IPS-18c (cell line): ENCODE data around the gene SYT6.

Source experiments
- H3K4me3 ChIP-seq: 2 replicates; pipeline ENCODE4 v1.7.0; 2013; ENCODE audit warnings: low read depth, mild to moderate bottlenecking, low read length, moderate library complexity; ENCODE audit not compliant: insufficient read depth
- H3K9me3 ChIP-seq: one replicate; pipeline ENCODE4 v1.6.1; 2013; ENCODE audit warnings: mild to moderate bottlenecking, low read length, moderate library complexity; ENCODE audit not compliant: control insufficient read depth, insufficient read depth

SYT6 gene, protein sequence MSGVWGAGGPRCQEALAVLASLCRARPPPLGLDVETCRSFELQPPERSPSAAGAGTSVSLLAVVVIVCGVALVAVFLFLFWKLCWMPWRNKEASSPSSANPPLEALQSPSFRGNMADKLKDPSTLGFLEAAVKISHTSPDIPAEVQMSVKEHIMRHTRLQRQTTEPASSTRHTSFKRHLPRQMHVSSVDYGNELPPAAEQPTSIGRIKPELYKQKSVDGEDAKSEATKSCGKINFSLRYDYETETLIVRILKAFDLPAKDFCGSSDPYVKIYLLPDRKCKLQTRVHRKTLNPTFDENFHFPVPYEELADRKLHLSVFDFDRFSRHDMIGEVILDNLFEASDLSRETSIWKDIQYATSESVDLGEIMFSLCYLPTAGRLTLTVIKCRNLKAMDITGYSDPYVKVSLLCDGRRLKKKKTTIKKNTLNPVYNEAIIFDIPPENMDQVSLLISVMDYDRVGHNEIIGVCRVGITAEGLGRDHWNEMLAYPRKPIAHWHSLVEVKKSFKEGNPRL

DNA sequence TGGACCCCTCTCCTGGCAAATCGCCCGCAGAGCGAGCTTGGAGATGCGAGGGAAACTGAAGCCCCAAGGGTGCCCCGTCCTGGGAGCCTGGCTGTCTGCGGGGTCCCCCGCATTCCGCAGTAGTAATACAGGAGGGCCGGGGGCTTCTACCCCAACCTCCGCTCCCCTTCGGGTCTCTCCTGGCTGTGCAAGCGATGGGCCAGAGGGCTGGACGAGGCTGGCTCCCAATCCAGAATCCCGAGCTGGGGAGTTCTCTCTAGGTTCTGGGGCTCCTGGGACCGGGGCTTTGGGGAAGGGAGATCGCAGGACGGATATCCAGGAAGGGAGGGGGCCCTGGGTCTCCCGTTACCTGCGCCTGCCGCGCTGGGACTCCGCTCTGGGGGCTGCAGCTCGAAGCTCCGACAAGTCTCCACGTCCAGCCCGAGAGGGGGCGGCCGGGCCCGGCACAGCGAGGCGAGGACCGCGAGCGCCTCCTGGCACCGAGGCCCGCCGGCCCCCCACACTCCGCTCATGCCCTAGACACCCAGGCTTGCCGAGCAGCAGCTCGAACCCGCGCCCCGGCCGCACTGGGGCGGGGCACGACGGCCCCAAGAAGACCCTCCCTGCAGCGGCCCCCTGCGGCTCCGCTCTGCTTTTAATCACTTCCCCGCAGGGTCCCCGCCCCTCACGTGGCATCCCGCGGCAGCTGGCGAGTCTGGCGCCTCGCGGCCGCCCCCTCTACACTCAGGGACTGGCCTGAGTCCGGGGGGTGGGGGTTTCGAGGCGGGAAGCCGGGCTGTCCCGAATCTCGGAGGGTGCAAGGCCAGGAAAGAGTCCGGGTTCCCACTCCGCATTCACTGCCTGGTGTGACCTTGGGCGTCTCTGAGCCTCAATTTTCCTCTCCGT, at the start of gene SYT6:
Gene SYT6, minus strand, starts transcription at position 609 of the 885 bp plus-strand sequence. Its CDS starts 97 bp downstream, at position 512.
- H3K4me3 ChIP-seq, result peak within 1 kb of the TSS; percentile 93
- peaks cover 2% of the 10 kb centered on the region for H3K9me3 ChIP-seq

DNA sequence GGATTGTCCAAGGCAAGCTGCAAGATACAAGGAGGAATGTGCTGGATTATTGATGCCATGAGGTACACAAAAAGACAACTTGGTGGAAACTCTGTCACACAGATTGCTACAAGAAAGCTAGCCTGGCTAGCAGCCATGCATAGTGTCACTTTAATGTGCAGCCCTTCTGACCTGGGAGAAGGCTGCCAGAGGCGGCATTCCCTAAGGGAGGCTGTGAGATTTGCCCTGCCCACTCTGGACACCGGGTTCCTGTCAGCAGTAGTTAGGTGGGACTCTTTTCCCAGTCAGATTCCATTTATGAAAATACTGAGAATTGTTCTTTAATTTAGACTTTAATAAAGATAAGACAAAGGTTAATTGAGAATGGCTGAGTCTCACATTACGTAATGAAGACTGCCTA, 47.8 kb upstream of the SYT6 start:
- H3K4me3 ChIP-seq, result no peak overlapping the region
- no peaks in the 10 kb centered on the region for H3K9me3 ChIP-seq

DNA sequence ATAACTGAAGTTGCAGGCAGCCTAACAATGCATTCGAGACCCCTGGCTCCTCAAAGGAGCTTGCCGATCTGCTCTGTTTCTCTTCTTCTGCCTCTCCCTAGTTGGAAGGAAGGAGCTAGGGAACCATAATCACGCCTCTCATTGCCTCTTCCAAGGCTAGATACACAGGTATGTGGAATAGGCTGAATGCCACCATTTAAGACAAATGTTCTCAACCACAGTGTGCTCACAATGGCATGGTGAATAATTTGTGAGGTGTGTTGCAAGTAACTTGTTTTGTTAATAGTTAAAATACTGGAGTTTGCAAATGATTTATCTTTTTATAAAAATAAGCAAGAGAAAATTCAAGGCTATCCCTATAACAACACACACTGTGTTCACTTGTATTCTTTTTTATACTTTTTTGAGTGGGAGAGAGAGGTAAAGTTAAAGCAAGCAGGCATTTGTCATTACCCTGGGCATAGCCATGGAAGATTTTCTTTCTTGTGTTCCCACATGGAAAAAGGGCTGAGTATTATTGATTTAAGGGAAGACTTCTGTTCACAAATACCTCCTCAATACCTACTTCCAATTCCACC, 45.4 kb upstream of the SYT6 start:
- no peak overlapping the region for H3K4me3 ChIP-seq

DNA sequence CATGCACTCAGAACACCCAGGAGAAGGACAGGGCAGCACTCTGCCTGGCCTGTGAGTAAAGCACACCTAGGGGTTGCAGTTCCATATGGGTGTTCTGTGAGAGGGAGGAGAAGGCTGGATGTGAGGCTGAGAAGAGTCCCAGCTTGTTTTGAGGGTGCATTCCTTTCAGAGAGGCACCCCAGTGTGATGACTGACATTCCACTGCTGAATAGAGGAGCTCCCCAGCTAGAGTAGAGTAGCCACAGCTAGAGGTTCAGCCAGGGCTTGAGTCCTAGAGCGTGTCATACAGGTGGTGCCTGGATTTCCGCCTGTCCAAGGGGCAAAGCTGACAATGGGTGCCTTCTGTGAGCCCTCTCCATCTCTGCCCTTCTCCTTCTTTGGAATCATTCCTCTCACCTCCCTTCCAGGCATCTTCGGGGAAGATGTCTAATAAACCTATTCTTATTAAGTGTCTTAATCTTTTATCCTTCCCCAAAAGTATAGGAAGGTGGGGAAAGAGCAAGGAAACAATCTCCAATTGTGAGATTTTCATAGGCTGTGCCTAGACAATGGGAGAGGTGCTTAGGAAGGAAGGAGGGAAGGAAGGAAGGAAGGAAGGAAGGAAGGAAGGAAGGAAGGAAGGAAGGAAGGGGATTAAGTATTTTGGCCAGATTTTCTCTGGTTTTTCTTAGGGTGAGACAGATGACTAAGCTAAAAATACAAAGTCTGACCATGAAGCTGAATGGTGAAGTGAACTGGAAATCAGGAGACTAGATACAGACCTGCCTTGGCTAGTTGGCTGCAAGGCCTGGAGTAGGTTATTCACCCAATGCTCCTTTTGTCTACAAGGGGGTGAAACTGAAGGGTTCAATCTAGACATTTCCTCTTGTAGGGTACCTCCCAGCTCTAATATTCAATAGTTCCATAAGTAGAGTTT, 43.6 kb upstream of the SYT6 start:
- Histone ChIP-seq H3K4me3 (no peak overlapping the region), H3K9me3 (no peaks in the 10 kb centered on the region)

More for the DNA sequence above, 45.4 kb upstream of the SYT6 start:
- no peaks in the 10 kb centered on the region for H3K9me3 ChIP-seq

DNA sequence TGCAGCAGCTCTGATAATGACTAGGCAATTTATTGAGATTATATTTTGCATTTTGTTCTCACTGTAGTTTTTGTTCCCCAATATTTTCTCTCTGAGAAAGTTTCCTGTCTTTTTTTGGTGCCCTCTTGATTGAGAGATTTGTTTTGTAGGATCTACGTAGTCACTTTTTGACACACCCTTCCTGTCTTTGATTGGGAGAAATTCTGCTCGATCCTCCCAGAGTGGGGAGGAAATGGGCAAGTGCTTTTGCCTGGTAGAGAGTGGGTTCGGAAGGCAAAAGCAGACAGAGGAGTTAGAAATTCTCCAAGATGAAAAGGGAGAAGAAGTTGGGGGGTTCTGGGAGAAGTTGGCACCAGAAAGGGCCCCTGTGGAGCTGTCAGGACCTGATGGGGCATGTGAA, 42.1 kb upstream of the SYT6 start:
- Histone ChIP-seq H3K4me3 (no peak overlapping the region), H3K9me3 (no peaks in the 10 kb centered on the region)

DNA sequence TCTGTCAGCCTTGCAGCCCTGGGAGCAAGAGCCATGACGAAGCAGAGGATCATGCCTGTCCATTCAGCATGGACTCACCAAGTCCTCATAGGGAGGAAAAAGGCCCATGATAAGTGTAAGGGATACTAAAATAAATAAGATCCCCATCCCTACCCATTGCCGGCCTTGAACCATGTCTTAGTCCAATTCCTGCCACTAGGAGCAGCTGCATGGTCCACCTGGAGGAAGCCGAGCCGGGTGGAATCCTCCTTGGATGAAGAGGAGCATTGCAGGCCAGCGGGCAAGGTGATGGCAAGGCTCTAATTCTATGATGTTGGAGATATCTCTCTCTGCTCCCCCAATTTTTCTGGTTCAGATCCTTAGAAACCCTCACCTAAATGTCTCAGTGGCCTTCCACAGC, 38.7 kb upstream of the SYT6 start:
- Histone ChIP-seq H3K9me3 (no peaks in the 10 kb centered on the region), H3K4me3 (no peak overlapping the region)

DNA sequence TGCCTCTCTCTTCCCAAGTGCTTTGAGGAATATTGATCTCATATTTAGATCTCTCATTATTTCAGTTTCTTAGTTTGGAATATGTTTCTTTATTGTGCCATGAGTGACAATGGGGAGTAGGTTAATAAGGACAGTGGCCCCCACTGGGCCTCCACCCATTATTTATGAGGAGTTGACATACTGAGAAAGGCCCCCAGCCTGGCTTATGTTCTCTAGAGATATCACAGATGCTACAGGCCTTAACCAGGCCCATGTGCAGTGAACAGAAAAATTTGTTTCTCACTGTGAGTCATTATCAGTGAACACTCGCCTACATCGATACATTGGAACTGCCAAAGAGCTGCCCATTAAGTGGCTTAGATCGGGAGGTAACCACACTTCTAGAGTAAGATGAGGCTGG, 35.7 kb upstream of the SYT6 start:
- Histone ChIP-seq H3K4me3 (no peak overlapping the region), H3K9me3 (no peaks in the 10 kb centered on the region)

DNA sequence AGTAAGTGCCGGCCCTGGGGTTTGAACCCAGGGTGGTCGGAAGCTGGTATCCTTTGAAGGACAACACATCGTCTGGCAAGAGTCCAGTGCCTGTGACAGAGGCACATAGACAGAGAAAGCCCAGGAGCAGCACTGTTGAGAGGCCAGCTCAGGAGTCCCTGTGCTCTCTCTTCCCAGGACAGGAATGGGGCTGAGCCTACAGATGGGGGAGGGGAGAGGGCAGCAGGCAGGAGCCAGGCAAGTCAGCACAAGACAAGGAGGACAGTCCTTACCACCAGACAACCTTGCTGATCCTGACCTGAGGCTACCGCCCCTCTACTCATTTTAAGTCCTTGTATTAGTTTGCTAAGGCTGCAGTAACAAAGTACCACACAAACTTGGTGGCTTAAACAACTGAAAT, 27.7 kb upstream of the SYT6 start:
- no peak overlapping the region for H3K4me3 ChIP-seq
- no peaks in the 10 kb centered on the region for H3K9me3 ChIP-seq

DNA sequence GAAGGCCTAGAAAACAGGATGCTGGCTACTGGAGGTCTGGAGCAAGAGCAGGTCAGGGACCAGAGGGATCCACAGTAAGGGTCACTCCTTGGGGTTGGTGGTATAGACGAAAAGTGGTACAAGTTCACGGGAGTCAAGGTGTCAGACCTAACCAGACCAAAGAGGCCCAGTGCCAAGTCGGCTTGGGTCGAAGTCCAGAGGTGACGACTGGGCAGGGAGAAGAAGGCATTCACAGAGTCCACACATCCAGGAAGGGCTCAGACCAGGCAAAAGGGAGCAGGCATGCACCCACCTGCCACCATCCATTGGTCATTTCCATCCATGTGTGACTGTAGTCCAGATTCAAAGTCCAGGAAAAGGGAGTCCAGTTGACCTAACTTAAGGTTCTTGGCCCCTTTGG, 27.1 kb upstream of the SYT6 start:
- Histone ChIP-seq H3K9me3 (no peaks in the 10 kb centered on the region), H3K4me3 (no peak overlapping the region)

DNA sequence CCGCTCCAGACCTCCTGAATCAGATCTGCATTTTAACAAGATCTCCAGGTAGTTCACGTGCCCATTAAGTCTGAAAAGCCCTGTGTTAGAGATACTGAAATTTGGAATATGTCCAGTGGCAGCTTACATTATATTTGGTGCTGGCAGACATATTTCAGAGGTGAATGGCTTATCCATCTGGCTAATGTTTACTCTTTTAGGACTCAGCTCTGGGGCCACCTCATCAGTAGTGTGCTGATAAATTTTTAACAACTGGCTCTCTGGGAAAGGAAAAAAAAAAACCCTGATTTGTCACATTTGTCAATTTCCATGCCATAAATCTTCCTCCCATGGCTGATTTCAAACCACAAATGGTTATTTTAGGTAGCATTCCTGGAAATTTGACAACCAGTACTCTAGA, 25.3 kb upstream of the SYT6 start:
- no peak overlapping the region for H3K4me3 ChIP-seq
- no peaks in the 10 kb centered on the region for H3K9me3 ChIP-seq

DNA sequence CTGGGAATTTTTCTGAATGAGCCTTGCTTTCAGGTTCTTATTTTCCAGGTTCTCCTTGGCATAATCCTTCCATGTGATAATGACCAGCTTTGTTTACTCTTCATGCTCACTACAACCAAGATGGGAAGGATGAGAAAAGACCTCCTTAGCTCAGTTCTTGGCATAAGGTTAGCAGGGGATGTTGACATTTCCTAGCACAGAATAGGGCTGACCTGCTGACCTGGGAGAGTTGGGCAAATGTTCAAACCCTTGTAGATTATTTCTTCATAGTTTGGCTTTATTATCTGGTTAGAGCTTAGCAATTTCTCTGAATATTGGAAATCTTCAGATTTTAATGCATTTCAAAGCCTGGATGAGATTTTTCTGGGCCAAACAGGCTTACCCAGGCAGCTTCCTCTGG, 23.6 kb upstream of the SYT6 start:
- H3K4me3 ChIP-seq, result no peak overlapping the region
- no peaks in the 10 kb centered on the region for H3K9me3 ChIP-seq

DNA sequence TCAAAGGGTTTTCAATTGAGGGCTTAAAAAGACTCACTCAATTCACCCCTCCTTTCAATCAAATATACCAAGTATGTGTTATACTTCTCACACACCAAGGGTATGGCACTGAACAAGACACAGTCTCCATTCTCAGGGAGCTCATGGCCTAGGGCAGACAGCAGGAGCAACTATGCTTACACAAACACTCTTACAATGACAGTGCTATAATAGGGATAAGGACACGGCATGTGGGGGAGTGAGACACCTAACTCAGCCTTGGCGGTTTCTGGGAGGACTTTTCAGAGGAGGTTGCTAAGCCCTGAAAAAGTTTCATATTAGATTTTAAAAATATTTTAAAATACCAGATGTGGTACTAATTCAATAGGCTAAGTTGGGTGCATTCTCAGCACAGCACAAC, 22.7 kb upstream of the SYT6 start:
- H3K9me3 ChIP-seq, result no peaks in the 10 kb centered on the region
- H3K4me3 ChIP-seq, result no peak overlapping the region

DNA sequence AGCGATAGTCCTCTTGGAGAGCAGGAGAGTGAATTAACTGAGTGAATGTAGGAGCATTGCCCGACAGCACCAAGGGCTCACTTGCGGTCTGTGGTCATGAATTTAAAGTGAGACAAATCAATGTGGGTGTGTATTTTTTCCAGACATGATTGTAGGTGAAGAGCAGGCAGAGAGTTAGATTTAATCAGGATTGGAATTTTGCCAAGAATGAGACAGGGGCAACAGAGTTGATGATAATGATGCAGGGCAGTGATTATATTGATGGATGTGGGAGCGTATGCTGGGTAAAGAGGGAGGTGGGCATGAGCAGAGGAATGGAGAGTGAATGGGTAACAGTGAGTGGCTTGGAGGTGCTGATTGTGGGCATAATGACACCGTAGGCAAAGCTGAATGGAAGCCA, 20.0 kb upstream of the SYT6 start:
- H3K4me3 ChIP-seq, result no peak overlapping the region
- H3K9me3 ChIP-seq, result no peaks in the 10 kb centered on the region

DNA sequence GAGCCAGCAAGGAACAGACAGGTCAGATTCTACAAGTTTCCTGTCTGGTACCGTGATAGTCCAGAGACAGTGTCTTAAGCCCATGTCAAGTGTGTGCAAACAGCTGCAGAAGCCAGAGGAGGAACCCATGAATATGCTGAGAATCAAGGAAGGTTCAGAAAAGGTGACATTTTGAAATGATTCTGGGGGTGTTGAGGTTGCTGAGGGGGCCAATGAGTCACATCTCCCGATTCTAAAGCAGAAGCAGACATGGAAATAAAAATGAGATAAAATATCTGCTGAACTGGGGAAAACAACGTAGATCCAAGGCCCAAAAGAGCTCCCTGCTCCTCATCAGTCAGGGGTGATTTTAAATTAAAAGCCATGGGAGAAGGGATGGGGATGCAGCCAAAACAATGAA, 15.8 kb upstream of the SYT6 start:
- Histone ChIP-seq H3K4me3 (no peak overlapping the region), H3K9me3 (no peaks in the 10 kb centered on the region)

DNA sequence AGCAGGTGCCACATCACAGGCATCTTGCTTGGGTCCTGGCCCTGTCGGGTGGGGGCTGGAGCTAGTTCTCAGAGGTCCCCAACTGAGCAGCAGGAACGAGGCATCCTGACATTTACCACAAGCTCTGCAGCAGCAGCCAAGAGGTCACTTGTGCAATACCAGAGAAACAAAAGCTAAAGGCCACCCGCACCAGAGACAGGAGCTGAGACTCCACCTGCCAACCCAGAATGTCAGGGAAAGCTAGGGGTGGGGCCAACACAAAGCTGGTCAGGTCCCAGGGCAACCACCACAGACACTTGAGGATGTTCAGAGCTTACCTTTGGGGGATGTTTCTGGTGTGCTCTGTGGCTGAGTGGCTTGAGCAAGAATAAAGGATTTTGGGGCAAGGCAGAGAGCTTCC, 13.6 kb upstream of the SYT6 start:
- Histone ChIP-seq H3K4me3 (no peak overlapping the region), H3K9me3 (no peaks in the 10 kb centered on the region)

DNA sequence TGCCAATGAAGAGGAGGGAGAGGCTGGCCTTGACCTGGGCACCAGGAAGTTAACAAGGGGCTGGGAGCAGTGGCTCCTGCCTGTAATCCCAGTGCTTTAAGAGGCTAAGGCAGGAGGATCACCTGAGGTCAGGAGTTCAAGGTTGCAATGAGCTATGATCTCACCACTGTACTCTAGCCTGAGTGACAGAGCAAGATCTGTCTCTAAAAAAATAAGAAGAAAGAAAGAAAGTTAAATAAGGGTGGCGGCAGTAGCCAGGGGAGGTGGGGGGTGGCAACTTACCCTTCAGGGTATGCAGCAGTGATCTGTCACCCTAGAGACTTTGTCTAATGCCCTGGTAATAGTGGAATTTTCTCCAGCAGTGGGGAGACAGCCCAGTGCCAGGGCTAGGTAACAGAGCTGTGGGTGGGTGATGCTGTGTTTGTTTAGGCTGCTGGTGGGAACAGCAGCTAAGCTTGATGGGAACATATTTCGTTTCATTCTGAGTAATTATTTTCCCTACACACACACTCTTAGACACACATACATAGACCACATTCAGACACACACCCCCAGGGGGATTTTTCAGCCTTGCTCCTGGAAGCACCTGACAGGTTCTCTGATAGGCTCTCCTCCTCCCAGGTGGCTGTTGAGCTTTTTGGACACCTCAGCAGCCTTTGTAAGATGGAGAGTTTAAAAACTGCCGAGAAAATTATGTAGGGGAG, 11.3 kb upstream of the SYT6 start:
- Histone ChIP-seq H3K9me3 (no peaks in the 10 kb centered on the region), H3K4me3 (no peak overlapping the region)
